Epithelial cell of esophagus (primary cell): Measurements from ENCODE around the gene PPIL1.

Source experiments
- DNase-seq: peaks from one replicate; pipeline ENCODE4 v3.0.0; 2010; ENCODE audit warnings: low read depth
- H3K4me3 ChIP-seq: 2 replicates; pipeline ENCODE4 v1.5.1; 2011; ENCODE audit warnings: mild to moderate bottlenecking, low read length, control low read depth
- TF ChIP-seq, protein P1 (sequence below): IDR thresholded peaks from 2 replicates; pipeline ENCODE4 v1.5.1; 2011; ENCODE audit warnings: low read depth, mild to moderate bottlenecking, low read length, control low read depth, inconsistent platforms; ENCODE audit not compliant: insufficient read depth; ENCODE audit errors: missing control alignments

Gene PPIL1

DNA sequence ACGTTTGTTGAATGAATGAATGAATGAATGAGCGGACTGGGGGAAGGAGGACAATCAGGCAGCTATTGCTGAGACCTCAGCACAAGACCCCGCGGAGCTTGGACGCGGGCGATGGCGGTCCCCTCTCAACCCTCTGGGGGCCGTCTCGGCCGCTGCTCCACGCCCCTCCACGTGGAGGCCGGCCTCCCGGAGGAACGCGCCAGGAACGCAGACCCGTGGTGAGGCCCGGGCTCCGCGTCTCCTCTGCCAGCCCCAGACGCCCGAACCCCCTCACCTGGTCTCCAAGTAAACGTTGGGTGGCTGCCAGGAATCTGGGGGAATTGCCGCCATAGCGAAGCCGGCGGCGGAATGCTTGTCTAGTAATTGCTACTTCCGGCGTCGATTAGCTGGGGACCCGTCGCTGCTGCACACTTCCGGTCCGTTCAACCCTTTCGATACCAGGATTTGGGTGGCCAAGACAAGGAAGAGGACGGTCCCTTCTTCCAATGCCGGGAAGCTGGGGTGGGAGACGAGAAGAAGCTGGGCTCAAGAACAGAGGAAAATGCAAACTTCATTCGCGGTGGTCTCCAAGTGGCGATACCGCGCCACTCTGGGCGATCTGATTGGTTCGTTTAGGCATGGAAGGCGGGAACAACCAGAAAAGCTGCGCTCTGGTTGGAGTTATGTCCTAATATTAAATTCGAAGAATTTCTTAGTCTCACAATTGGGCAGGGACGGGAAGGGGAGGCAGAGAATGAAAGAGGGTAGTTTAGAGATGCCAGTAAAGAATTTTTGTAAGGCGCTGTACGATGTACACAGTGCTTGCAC, at the start of gene PPIL1:
Gene PPIL1 (minus strand): TSS at position 361 of the 807 bp plus-strand sequence. CDS start 31 bp downstream, at position 330.
- peak; percentile 86 for DNase-seq
- H3K4me3 ChIP-seq, result peak within 1 kb of the TSS; percentile 93
- TF ChIP-seq, protein P1, sequence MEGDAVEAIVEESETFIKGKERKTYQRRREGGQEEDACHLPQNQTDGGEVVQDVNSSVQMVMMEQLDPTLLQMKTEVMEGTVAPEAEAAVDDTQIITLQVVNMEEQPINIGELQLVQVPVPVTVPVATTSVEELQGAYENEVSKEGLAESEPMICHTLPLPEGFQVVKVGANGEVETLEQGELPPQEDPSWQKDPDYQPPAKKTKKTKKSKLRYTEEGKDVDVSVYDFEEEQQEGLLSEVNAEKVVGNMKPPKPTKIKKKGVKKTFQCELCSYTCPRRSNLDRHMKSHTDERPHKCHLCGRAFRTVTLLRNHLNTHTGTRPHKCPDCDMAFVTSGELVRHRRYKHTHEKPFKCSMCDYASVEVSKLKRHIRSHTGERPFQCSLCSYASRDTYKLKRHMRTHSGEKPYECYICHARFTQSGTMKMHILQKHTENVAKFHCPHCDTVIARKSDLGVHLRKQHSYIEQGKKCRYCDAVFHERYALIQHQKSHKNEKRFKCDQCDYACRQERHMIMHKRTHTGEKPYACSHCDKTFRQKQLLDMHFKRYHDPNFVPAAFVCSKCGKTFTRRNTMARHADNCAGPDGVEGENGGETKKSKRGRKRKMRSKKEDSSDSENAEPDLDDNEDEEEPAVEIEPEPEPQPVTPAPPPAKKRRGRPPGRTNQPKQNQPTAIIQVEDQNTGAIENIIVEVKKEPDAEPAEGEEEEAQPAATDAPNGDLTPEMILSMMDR, result no peak

DNA sequence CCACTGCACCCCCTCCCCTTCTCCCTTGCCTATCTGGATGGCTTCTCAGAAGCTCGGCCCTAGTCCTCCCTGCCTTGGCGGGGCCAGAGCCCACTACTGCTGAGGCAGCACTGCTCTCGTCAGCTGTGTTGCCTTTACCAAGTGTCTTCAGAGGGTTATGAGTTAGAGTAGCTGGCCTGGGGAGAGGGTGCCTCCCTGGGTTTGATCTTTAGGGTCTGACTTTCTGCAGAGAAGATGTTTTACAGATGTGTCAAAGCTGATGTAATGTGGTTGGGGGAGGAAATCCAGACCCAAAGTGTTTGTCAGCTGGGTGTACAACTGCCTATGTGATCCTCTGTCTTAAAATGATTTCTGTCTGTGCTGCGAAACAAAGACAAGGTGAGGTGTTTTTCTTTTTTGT, 49.5 kb upstream of the PPIL1 start:
- DNase-seq, result peak; percentile 21
- TF ChIP-seq, protein P1, result no peak
- H3K4me3 ChIP-seq, result no peak overlapping the region

DNA sequence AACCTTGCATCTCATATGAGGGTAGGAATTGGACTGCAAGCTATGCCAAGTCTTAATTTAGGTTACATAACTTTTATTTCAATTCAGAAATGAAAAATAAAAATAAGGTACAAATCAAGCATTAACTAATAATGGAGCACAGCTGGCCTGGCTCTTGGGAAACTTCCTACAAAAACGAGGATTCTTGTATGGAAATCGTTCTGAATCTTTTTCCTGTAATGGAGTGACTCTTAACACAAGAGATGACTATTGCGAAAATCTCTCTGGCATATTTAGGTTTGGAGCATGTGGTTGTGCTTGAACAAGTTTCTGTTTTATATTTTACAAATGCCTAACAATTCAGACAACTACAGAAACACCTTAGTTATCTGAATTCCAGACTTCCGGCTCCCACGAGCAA, 45.9 kb upstream of the PPIL1 start:
- TF ChIP-seq, protein P1, result no peak
- no peak for DNase-seq
- H3K4me3 ChIP-seq, result no peak overlapping the region

DNA sequence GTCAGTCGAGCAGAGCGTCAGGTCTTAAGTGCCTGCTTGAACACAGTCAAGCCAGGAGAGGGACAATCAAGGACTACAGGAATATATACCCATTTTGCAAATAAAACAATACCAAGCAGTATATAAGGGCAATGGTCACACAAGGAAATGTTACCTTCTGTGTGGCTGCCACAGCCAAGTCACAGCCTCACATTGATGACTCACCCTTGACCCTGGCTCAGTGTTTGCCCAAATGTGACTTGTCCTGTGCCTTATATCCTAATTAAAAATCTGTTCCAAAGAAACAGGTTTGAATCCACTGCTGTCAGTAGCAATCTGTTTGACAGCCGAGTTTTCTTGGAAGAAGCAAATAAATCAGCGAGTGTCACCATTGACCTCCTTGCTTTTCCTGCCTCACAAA, 45.4 kb upstream of the PPIL1 start:
- DNase-seq, result no peak
- TF ChIP-seq, protein P1, result no peak
- H3K4me3 ChIP-seq, result no peak overlapping the region

DNA sequence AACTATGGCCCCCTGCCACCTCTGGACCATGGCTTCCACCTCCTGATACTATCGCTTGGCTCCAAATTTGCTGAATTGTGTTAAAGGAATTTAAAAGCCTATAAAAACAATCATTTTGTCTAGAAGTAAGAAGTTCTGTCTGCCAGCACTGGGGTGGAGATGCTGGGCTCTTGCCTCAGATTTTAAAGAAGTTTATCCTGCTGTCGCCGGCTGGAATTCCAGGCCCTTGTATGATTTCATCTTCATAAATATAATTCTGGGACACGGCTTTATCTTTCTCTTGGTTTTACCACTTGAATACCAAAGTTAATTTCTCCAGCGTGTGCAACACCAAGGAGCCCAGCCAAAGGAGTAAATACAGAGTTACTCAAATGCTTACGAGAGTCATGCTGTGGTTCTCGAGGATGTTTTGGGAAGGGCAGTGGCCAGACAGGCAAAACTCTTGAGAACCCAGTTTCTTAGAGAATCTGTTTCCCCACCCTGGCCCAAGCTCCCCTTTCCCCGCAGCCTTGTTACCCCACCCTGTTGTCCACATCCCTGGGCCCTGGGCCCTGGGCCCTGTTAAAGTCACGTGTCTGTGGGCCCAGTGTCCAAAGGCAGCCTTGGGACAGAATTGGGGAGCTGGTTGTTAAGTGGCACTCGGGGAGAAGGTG, 43.1 kb upstream of the PPIL1 start:
- TF ChIP-seq, protein P1, result no peak
- no peak for DNase-seq
- H3K4me3 ChIP-seq, result no peak overlapping the region

DNA sequence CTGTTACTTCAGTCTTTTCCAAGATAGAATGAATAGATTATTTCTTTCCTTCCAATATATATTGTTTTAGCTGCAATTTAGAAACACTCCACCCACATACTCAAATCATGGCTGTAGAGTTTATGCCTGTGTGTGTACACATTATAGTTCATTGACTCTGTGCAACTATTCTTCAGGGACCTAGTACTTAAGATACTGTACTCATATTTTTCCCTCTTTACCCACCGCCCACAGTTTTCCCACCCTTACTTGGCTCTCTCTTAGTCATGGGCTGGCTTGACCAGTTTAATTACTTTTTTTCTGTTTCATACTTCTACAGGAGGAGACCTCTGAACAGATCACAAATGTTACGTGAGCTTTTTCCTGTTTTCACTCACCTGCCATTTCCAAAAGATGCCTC, 41.5 kb upstream of the PPIL1 start:
- H3K4me3 ChIP-seq, result no peak overlapping the region
- DNase-seq, result peak; percentile 52
- TF ChIP-seq, protein P1, result no peak
